NCI-H128 (cell line): Measurements from ENCODE around the gene LPGAT1.

Experiments used
- DNase-seq: peaks from one replicate; lab custom pipeline; 2025; ENCODE audit not compliant: unreplicated experiment; lab: John Stamatoyannopoulos, UW

LPGAT1 gene

GRCh38 chr1:211829343-211830054 is 1.1 kb downstream of the LPGAT1 start:
- peak; percentile 6 for DNase-seq

DNA sequence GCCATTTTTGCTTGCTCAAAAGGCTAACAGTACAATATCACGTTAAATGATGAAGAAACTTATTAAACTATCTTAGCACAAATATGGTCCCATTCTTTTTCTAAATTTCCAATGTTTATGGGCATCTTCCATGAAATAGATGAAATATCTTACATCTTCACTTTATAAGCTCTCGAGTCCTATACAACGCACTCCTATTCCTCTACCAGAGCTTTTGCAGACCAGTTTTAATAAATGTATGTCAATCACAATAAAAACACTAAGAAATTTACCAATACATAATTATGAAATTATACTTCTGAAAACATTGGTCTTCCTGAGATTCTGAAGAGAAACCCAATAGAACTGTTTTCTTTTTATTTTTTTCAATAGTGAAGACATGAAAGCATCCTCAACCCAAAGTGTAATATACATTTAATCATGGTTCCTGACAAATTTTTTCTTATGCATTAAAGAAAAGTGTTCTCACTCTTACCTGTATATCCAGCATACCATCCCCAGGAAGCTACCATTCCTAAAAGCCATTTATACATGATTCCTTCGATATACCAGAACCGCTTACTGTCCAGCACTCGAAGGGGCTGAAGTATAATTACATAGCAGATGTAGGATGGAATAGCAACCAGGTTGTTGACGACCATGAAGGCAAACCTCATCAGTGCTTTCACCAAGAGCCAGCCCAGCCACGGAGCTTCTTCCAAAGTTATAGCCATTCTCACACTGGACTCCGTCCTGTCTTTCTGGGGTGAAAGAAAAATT is 1.8 kb downstream of the LPGAT1 start:
- DNase-seq = no peak

DNA sequence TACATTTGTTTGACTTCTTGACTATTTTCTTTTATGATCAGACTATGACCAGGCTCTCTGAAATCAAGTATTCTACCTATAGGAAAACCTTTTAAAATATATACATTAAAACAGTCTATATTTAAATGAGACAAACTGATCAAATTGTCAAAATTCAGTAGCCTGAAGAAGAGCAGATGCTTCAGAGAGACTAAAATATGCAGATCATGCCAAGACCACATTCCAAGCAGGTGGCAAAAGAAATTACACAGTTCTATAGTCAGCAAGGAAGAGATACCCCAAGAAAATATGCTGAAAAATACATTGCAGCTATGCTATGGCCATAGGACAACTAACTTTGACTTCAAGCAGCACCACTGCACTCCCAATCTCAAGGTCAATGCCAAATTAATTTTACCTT is 3.5 kb downstream of the LPGAT1 start:
- DNase-seq = no peak

- DNase-seq = no peak
Measured at GRCh38 chr1:211825980-211826379, 4.6 kb downstream of the LPGAT1 start.

DNA sequence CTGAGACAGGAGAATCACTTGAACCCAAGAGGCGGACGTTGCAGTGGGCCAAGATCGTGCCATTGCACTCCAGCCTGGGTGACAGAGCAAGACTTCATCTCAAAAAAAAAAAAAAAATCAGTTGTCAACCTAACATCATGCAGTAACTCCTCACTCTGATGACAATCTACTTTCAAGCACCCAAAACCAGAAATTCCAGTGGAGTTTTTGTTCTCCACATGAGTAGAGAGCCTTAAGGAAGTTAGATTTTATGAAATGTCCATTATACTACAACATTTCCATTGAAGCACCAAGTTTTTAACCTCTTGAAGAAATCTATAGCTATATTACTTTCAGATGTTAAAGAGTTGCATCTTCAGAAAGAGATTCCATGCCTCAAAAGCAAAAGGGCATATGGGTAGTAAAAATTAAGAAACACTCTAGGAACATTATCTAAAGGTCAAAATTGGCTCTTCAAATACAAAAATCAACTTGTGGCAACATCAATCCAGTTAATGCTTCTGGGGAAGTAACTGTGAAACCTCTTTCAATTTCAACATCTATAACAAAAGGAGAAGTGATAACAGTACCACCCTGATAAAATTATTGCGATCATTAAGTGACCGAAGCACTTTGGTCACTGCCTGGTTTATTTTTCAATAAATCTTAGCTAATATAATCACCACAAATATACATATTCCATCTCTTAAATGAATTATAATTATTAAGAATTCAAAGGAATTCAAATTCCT is 7.7 kb downstream of the LPGAT1 start:
- DNase-seq = no peak

DNA sequence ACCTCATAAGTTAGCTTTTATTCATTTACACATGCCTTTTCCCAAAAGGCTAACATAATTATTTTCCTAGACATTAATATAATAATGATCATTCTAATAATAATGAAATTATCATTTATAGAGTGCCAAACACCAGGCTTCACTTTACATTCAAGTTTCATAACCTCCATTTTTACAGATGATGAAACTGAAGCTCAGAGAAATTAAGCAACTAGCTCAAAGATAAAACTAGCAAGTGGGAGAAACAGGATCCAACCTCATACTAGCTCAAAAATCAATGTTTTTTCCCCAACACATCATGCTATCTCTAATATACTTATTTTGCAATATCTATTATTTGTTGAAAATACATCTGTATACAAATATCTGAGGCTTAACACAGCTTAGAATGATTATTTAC is 14.0 kb downstream of the LPGAT1 start:
- DNase-seq = no peak

DNA sequence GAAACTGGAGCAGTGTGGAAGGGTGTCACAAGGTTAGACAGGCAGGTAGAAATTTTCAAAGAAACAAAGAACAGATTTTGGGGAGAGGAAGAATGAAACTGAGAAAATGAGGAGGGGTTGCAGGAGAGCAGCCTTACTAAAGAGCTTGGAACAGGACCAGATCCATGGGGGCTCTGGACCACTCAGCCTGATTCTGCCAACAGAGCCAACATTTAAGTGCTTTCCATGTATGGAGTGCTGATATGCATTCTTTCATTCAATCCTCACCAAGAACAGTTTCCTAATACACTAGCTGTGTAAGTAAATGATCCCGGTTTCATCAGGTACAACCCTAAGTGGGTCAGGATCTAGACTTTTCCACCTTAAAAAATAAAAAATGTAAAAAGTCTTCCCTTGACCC is 16.2 kb downstream of the LPGAT1 start:
- DNase-seq = no peak

DNA sequence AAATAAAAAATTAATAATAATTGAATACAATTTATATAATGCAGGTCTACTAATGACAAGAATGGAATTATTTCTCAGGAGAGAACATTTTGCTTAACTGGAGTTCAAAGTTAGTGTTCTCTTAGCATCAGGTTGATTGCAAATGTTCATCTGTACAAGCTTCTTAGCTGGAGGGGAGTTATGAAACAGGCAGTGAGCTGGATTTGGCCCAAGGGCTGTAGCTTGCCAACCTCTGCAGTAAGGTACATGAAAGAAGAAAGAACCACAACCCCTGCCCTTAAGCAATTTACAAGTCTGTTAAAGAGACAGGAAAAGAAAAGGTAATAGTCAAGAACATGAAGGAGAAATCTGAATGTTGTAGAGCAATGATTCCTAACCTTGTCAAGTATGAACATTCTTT is 17.0 kb downstream of the LPGAT1 start:
- DNase-seq = no peak

DNA sequence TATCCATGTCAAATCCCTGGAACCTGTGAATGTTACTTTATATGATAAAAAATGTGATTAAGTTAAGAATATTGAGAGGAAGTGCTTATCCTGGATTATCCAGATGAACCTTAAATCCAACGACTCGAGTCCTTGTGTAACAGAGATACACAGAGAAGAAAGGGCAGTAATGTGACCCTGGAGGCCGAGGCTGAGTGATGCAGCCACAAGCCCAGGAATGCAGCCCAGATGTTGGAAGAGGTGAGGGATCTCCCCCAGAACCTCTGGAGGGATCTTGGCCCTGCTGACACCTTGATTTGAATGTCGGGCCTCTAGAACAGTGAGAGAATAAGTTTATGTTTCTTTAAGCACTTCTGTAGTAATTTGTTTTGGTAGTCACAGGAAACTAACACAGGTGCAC is 18.0 kb downstream of the LPGAT1 start:
- DNase-seq = no peak

DNA sequence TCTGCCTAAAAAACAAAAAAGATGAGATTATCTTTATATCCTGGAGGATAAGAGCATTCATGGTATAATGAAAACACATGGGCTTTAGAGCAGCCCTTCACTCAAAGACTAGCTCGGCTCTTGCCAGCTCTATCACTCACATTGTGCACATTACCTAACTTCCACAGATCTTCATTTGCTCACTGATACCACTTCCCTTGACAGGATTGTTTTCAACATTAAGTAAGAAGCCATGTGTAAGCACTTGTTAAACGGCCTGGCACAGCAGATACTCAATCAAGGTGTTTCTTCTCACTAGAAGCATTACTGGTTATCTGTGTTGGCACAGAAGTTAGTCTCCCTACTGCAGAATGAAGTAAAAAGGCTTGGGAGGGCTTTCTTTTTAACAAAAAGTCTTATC is 18.7 kb downstream of the LPGAT1 start:
- no peak for DNase-seq

- no peak for DNase-seq
Measured at GRCh38 chr1:211811126-211811525, 19.4 kb downstream of the LPGAT1 start.

- DNase-seq = no peak
Measured at GRCh38 chr1:211808475-211808874, 22.1 kb downstream of the LPGAT1 start.

DNA sequence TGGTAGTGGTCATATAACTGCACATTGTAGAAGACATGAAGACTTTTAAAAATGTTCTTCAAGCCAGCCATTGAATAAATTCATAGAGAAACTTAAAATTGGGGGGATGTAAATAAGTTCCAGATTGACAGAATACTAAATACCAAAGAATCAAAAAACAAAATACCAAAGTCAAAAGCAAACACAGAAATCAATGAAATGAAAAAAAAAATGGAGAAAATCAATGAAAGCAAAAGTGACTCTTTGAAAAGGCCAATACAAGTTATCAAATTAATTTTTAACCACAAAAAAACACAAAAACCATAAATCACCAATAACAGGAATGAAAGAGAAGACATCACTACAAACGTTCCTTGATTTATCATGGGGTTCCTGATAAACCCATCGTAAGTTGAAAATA is 25.6 kb downstream of the LPGAT1 start:
- DNase-seq = no peak

GRCh38 chr1:211800925-211801607 is 29.5 kb downstream of the LPGAT1 start:
- DNase-seq = no peak

GRCh38 chr1:211797994-211798393 is 32.6 kb downstream of the LPGAT1 start:
- no peak for DNase-seq

DNA sequence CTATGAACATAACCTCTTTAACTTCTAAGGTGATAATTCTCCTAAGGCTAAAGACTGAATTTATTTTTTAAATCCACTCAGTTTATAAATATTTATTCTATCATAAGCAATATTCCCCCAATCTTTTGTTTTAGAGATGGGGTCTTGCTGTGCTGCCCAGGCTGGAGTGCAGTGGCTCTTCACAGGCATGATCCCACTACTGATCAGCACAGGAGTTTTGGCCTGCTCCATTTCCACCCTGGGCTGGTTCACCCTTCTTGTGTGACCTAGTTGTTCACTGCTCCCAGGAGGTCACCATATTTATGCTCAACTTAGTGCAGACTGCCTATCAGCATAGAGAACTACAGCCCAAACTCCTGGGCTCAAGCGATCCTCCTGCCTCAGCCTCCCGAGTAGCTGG is 38.6 kb downstream of the LPGAT1 start:
- DNase-seq = no peak

GRCh38 chr1:211789641-211790464 is 40.7 kb downstream of the LPGAT1 start:
- no peak for DNase-seq

GRCh38 chr1:211788626-211789025 is 41.9 kb downstream of the LPGAT1 start:
- DNase-seq = no peak

GRCh38 chr1:211783897-211784296 is 46.7 kb downstream of the LPGAT1 start:
- no peak for DNase-seq

DNA sequence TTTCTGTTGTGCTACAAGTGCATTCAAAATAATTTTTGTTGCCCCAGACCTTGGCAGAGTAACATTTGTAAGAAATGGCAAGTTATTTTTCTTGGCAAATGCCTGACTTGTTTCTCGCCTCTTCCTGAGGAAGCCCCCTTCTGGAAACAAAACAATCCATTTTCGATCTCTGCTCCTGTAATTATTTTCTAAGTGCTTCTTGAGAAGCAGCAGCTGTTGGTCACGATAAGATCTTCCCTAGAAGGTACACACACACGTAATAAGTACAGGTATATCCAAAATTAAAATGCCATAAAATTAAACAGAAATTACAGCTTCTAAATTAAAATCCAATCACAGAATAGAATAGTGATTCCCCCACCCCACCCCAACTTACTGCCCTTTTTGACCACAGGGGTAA is 47.3 kb downstream of the LPGAT1 start:
- DNase-seq = no peak

DNA sequence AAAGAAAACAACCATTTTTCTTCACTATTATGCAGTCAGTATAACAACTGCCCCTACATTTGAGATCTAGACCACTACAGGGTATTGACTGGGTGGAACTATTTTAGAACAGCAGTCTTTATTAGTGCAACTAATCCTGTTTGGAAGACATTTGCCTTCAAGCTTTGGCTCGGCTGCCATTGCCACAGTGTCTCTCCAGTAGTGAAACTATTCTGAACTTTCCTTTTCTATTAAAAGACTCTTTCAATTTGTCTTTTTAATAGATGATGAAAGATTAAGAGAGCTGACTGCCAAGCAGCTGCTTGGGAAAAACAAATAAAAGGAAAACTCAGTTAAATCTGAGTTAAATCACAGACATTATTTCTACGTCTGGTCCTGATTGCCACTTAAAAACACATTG is 49.3 kb downstream of the LPGAT1 start:
- no peak for DNase-seq
